SK-N-SH (cell line): ENCODE data around the gene HES6. TPM values are rescaled to one million over a fixed set of nuclear protein-coding genes. Genes with fewer than 3 reads are reported as not detected.

Experiments
- CTCF ChIA-PET: fragments of 300-600, 350-600 bp; formaldehyde crosslinking; extraction: SDS; loops from one replicate; lab custom pipeline; 2021; lab: Yijun Ruan, JAX
- POLR2A ChIA-PET: fragments of 350-600 bp; sonication (Branson Sonifier 250); formaldehyde crosslinking; extraction: SDS; loops from one replicate; lab custom pipeline; 2020; ENCODE audit warnings: antibody characterized with exemption, inconsistent platforms; lab: Yijun Ruan, JAX
- DNase-seq: peaks from one replicate; pipeline ENCODE4 v3.0.0; 2012
- H2AFZ ChIP-seq: fragments of 200-600 bp; sonication (generic); 2 replicates; pipeline ENCODE4 v1.8.1; 2016; ENCODE audit warnings: antibody characterized with exemption, mild to moderate bottlenecking, low read depth
- H3F3A ChIP-seq: fragments of 200-600 bp; sonication (generic); replicated peaks from 2 replicates; pipeline ENCODE3; 2016; ENCODE audit warnings: antibody characterized with exemption, mild to moderate bottlenecking; ENCODE audit not compliant: insufficient read depth
- H3K27ac ChIP-seq, 2 experiments: fragments of 200-500 bp in 1 of 2; fragments of 200-600 bp in 1 of 2; sonication (Bioruptor generic) in 1 of 2; sonication (generic), shearing (Covaris generic) in 1 of 2; 2 replicates each; pipeline versions ENCODE4 v1.5.1 to v1.6.1; 2014 to 2016; ENCODE audit warnings: low read depth in 2 of 2, inconsistent platforms in 1 of 2, low read length in 1 of 2, mild to moderate bottlenecking in 1 of 2, mixed read lengths in 1 of 2
- H3K27me3 ChIP-seq: fragments of 200-600 bp; sonication (generic), shearing (Covaris generic); 2 replicates; pipeline ENCODE4 v1.6.1; 2016; ENCODE audit warnings: mixed run types; ENCODE audit not compliant: insufficient read depth
- H3K36me3 ChIP-seq, 2 experiments: fragments of 200-500 bp in 1 of 2; fragments of 200-600 bp in 1 of 2; sonication (Bioruptor generic) in 1 of 2; sonication (generic) in 1 of 2; replicated peaks in 1 of 2; 2 replicates each; pipeline versions ENCODE3 to v1.5.1; 2014 to 2016; ENCODE audit warnings: low read length in 1 of 2, mild to moderate bottlenecking in 1 of 2; ENCODE audit not compliant: insufficient read depth in 2 of 2, control insufficient read depth in 1 of 2
- H3K4me1 ChIP-seq, 2 experiments: fragments of 200-500 bp in 1 of 2; fragments of 200-600 bp in 1 of 2; sonication (Bioruptor generic) in 1 of 2; sonication (generic), shearing (Covaris generic) in 1 of 2; 2 replicates each; pipeline versions ENCODE4 v1.5.1 to v1.6.1; 2014 to 2016; ENCODE audit warnings: low read depth in 1 of 2, low read length in 1 of 2, mixed run types in 1 of 2; ENCODE audit not compliant: insufficient read depth in 2 of 2, control insufficient read depth in 1 of 2
- H3K4me2 ChIP-seq: fragments of 200-600 bp; sonication (generic), shearing (Covaris generic); 2 replicates; pipeline ENCODE4 v1.6.1; 2017; ENCODE audit warnings: mixed run types
- H3K4me3 ChIP-seq, 2 experiments: fragments of 200-500 bp in 1 of 2; fragments of 200-600 bp in 1 of 2; sonication (Bioruptor generic) in 1 of 2; sonication (generic), shearing (Covaris generic) in 1 of 2; 2 replicates each; pipeline versions ENCODE4 v1.5.1 to v1.8.1; 2014 to 2016; ENCODE audit warnings: low read depth in 2 of 2, inconsistent platforms in 1 of 2, low read length in 1 of 2, mild to moderate bottlenecking in 1 of 2, mixed read lengths in 1 of 2, moderate library complexity in 1 of 2
- H3K79me2 ChIP-seq: fragments of 200-600 bp; sonication (generic); 2 replicates; pipeline ENCODE4 v1.8.1; 2017; ENCODE audit warnings: mild to moderate bottlenecking; ENCODE audit not compliant: insufficient read depth
- H3K9ac ChIP-seq: fragments of 200-600 bp; sonication (generic); 2 replicates; pipeline ENCODE4 v1.6.1; 2017; ENCODE audit warnings: mixed run types
- H3K9me2 ChIP-seq: fragments of 200-600 bp; sonication (generic); 2 replicates; pipeline ENCODE4 v1.6.1; 2017; ENCODE audit warnings: mixed run types
- H3K9me3 ChIP-seq: fragments of 200-600 bp; sonication (generic); 2 replicates; pipeline ENCODE4 v1.6.1; 2017; ENCODE audit warnings: mixed run types, mild to moderate bottlenecking, moderate library complexity
- H4K20me1 ChIP-seq: fragments of 200-600 bp; sonication (generic); 2 replicates; pipeline ENCODE4 v1.6.1; 2017; ENCODE audit warnings: mild to moderate bottlenecking, mixed run types; ENCODE audit not compliant: insufficient read depth
- CHD2 ChIP-seq: fragments of 150-350 bp; IDR thresholded peaks from 2 replicates; pipeline ENCODE4 v1.6.1; 2018; ENCODE audit warnings: low read length; ENCODE audit not compliant: partially characterized antibody
- ELF1 ChIP-seq: IDR thresholded peaks from 2 replicates; pipeline ENCODE4 v1.4.0; 2012
- FOSL2 ChIP-seq: IDR thresholded peaks from 2 replicates; pipeline ENCODE4 v1.4.0; 2012; ENCODE audit warnings: low read depth, mild to moderate bottlenecking, moderate library complexity, borderline replicate concordance
- GABPA ChIP-seq: IDR thresholded peaks from 2 replicates; pipeline ENCODE4 v1.4.0; 2012; ENCODE audit warnings: low read depth, mild to moderate bottlenecking
- IRF3 ChIP-seq: fragments of 150-350 bp; IDR thresholded peaks from 2 replicates; pipeline ENCODE4 v1.6.1; 2016; ENCODE audit warnings: mild to moderate bottlenecking, low read depth, low read length
- JUND ChIP-seq: IDR thresholded peaks from 2 replicates; pipeline ENCODE4 v1.4.0; 2012
- MAX ChIP-seq: IDR thresholded peaks from 2 replicates; pipeline ENCODE4 v1.4.0; 2012; ENCODE audit warnings: low read depth
- POLR2AphosphoS5 ChIP-seq: IDR thresholded peaks from 2 replicates; pipeline ENCODE4 v1.6.1; 2012; ENCODE audit warnings: low read depth, low read length
- SIN3A ChIP-seq: IDR thresholded peaks from 2 replicates; pipeline ENCODE4 v1.6.1; 2012; ENCODE audit warnings: low read depth, mild to moderate bottlenecking, low read length, moderate library complexity, borderline replicate concordance
- TEAD4 ChIP-seq: IDR thresholded peaks from 2 replicates; pipeline ENCODE4 v1.4.0; 2012; ENCODE audit warnings: mild to moderate bottlenecking, borderline replicate concordance; ENCODE audit not compliant: insufficient read depth
- USF2 ChIP-seq: fragments of 150-350 bp; IDR thresholded peaks from 2 replicates; pipeline ENCODE4 v1.6.1; 2017; ENCODE audit warnings: antibody characterized with exemption, low read length, low read depth, borderline replicate concordance
- ZBTB33 ChIP-seq: IDR thresholded peaks from 2 replicates; pipeline ENCODE4 v1.4.0; 2012; ENCODE audit warnings: low read depth, borderline replicate concordance
- WGBS: methylation state at CpG from one replicate; pipeline ENCODE4 v1.1.6; 2017; ENCODE audit warnings: low lambda C conversion rate; 5-methylcytosine and 5-hydroxymethylcytosine counted together
- polyA plus RNA-seq, 3 experiments: library from polyadenylated mRNA; depleted of rRNA; stranded (reverse); fragments of >200 nt; gene quantifications; 2 replicates each; pipeline ENCODE4 v1.2.3, GENCODE V29; 2012

The HES6 gene
- polyA plus RNA-seq, 1 of the 3 experiments (the other 2 are of a cell fraction): 3.6 TPM

GRCh38 chr2:238239543-238239862 is 335 bp downstream of the HES6 start:
- whole genome bisulfite sequencing: no CpG with 5 or more reads among the region's 43 CpGs
- H3K4me2 ChIP-seq: peak overlapping the region; percentile 78

GRCh38 chr2:238238766-238239542 is 884 bp downstream of the HES6 start:
- CTCF ChIA-PET: interaction anchor here (1.2 to 2.2 kb wide), 4 partner anchors 8 to 40 kb away, joined by 3 to 17 read pairs (median 4); no protein-coding TSS in a partner anchor
- 7% methylated on average over 3 of the region's 75 CpGs for WGBS
- peaks cover 3% of the 10 kb centered on the region for H3F3A ChIP-seq
- peaks cover 0 to 28% of the 10 kb centered on the region in 2 experiments; a peak in 1 of 4 replicates for H3K4me1 ChIP-seq
- TF ChIP-seq MAX (peak; percentile 84), ELF1 (no peak)
- no peaks in the 10 kb centered on the region for H3K9me2 ChIP-seq
- H3K79me2 ChIP-seq: no peaks in the 10 kb centered on the region
- no peaks in the 10 kb centered on the region for H4K20me1 ChIP-seq
- peak overlapping the region; percentile 9 to 74; a peak in 3 of 4 replicates for H3K4me3 ChIP-seq
- no peak overlapping the region for H3K9ac ChIP-seq
- H3K9me3 ChIP-seq: no peaks in the 10 kb centered on the region
- POLR2A ChIA-PET: interaction anchor here (0.6 to 1.1 kb wide), 3 partner anchors 11 to 177 kb away, joined by 3 read pairs; no protein-coding TSS in a partner anchor
- H3K27me3 ChIP-seq: no peaks in the 10 kb centered on the region; the same call in 1 of the 2 replicates
- peak; percentile 72 for DNase-seq
- H3K4me2 ChIP-seq: peak overlapping the region; percentile 47; the same call in 1 of the 2 replicates
- H3K27ac ChIP-seq: no peak overlapping the region
- no peaks in the 10 kb centered on the region for H3K36me3 ChIP-seq
- no peak overlapping the region for H2AFZ ChIP-seq

More at GRCh38 chr2:238239543-238239862, 335 bp downstream of the HES6 start:
- Histone ChIP-seq H3K4me3 (peak overlapping the region; percentile 54 to 74; a peak in 3 of 4 replicates), H3K79me2 (no peaks in the 10 kb centered on the region), H3K9ac (peak overlapping the region; percentile 46; the same call in 1 of the 2 replicates), H2AFZ (peak overlapping the region; percentile 56; the same call in 1 of the 2 replicates), H3K4me1 (peaks cover 0 to 28% of the 10 kb centered on the region in 2 experiments; a peak in 1 of 4 replicates), H3K27ac (peak overlapping the region in 1 of 2 experiments; percentile 83; a peak in 2 of 4 replicates), H3K27me3 (no peaks in the 10 kb centered on the region; the same call in 1 of the 2 replicates), H3K9me2 (no peaks in the 10 kb centered on the region), H3K9me3 (no peaks in the 10 kb centered on the region), H4K20me1 (no peaks in the 10 kb centered on the region), H3K36me3 (no peaks in the 10 kb centered on the region), H3F3A (peaks cover 3% of the 10 kb centered on the region)
- POLR2A ChIA-PET: interaction anchor here (0.6 to 1.1 kb wide), 3 partner anchors 11 to 178 kb away, joined by 3 read pairs; no protein-coding TSS in a partner anchor
- no peak for DNase-seq
- CTCF ChIA-PET: interaction anchor here (1.4 to 2.5 kb wide), 4 partner anchors 16 to 39 kb away, joined by 4 to 17 read pairs (median 6); no protein-coding TSS in a partner anchor
- TF ChIP-seq MAX (0 out of 2 replicates have a peak, but pooled peaks have one; percentile 24), ELF1 (no peak)

- ChIA-PET CTCF (interaction anchor here (0.7 to 1.5 kb wide), 4 partner anchors 9 to 78 kb away, joined by 3 to 4 read pairs (median 3); no protein-coding TSS in a partner anchor), POLR2A (interaction anchor here (1.0 kb wide), 1 partner anchor 10 kb away, joined by 3 read pairs; no protein-coding TSS in a partner anchor)
- peaks cover 3% of the 10 kb centered on the region for H3F3A ChIP-seq
- no peaks in the 10 kb centered on the region for H3K9me2 ChIP-seq
- no peak overlapping the region for H3K27ac ChIP-seq
- H2AFZ ChIP-seq: no peak overlapping the region
- no peaks in the 10 kb centered on the region for H3K79me2 ChIP-seq
- H3K36me3 ChIP-seq: no peaks in the 10 kb centered on the region
- H4K20me1 ChIP-seq: no peaks in the 10 kb centered on the region
- H3K9me3 ChIP-seq: no peaks in the 10 kb centered on the region
- no peak overlapping the region for H3K4me2 ChIP-seq
- H3K27me3 ChIP-seq: no peaks in the 10 kb centered on the region; the same call in 1 of the 2 replicates
- no peak overlapping the region for H3K9ac ChIP-seq
- DNase-seq: no peak
- H3K4me1 ChIP-seq: peaks cover 0 to 24% of the 10 kb centered on the region in 2 experiments; a peak in 1 of 4 replicates
- no peak overlapping the region; a peak in 1 of 4 replicates for H3K4me3 ChIP-seq
- 94% methylated on average over 4 of the region's 5 CpGs for WGBS
- TF ChIP-seq GABPA: no peak
- no peak for TF ChIP-seq CHD2
- no peak for TF ChIP-seq ZBTB33
- no peak for TF ChIP-seq USF2
- no peak for TF ChIP-seq MAX
- TF ChIP-seq POLR2AphosphoS5: no peak
- no peak for TF ChIP-seq JUND
- TF ChIP-seq FOSL2: no peak
- no peak for TF ChIP-seq TEAD4
- no peak for TF ChIP-seq SIN3A
- no peak for TF ChIP-seq IRF3
- TF ChIP-seq ELF1: no peak
These were observed 1.5 kb downstream of the HES6 start for GRCh38 chr2:238238311-238238765.
